HFFc6 (cell line): ENCODE results near the gene RABGAP1L. TPM values are rescaled to one million over a fixed set of nuclear protein-coding genes. Genes with fewer than 3 reads are reported as not detected.

ENCODE experiments used
- DNase-seq: peaks from one replicate; pipeline ENCODE4 v3.0.0-alpha.2; 2018
- H3K27ac Mint-ChIP-seq: 2 replicates; pipeline ENCODE4 v1.8.0; 2020; ENCODE audit warnings: mild to moderate bottlenecking, mixed read lengths
- H3K27me3 Mint-ChIP-seq: 2 replicates; pipeline ENCODE4 v1.8.0; 2021; ENCODE audit warnings: mild to moderate bottlenecking, moderate library complexity, mixed read lengths; ENCODE audit not compliant: insufficient read depth
- H3K36me3 Mint-ChIP-seq: 2 replicates; pipeline ENCODE4 v1.8.0; 2021; ENCODE audit warnings: low read depth, mixed read lengths
- H3K4me1 Mint-ChIP-seq: 2 replicates; pipeline ENCODE4 v1.8.0; 2020; ENCODE audit warnings: low read depth, mixed read lengths
- H3K4me3 Mint-ChIP-seq: 2 replicates; pipeline ENCODE4 v1.8.0; 2020; ENCODE audit warnings: mild to moderate bottlenecking, moderate library complexity, mixed read lengths
- H3K9me3 Mint-ChIP-seq: 2 replicates; pipeline ENCODE4 v1.8.0; 2020; ENCODE audit warnings: mild to moderate bottlenecking, mixed read lengths
- CTCF ChIP-seq: fragments of 200-600 bp; sonication (generic); IDR thresholded peaks from 2 replicates; pipeline ENCODE4 v1.5.0; 2021; ENCODE audit warnings: antibody characterized with exemption, mild to moderate bottlenecking
- total RNA-seq, 6 experiments: library from RNA; stranded (reverse); fragmentation: NEBNext Ultra II Directional; extraction: Animal tissue kit (Norgen Biotek cat#: 25700); gene quantifications; 2 replicates in 1 of 6; 3 replicates in 5 of 6; pipeline ENCODE4 v1.2.3, GENCODE V29; 2021

Gene RABGAP1L
- total RNA-seq, 6 experiments from 2014 or later, result 14.5 to 16.9 (median 16.0) TPM

- Mint-ChIP-seq H3K4me3 (no peak overlapping the region), H3K4me1 (peaks cover 16% of the 10 kb centered on the region), H3K36me3 (no peaks in the 10 kb centered on the region; the same call in 1 of the 2 replicates), H3K9me3 (peaks cover 3% of the 10 kb centered on the region; the same call in 1 of the 2 replicates), H3K27me3 (peaks cover 2% of the 10 kb centered on the region; the same call in 1 of the 2 replicates), H3K27ac (no peak overlapping the region)
- TF ChIP-seq CTCF, result no peak
- no peak for DNase-seq
Measured at GRCh38 chr1:174198202-174198601, 38.9 kb downstream of the RABGAP1L start.

GRCh38 chr1:174200746-174201145 is 41.4 kb downstream of the RABGAP1L start:
- Mint-ChIP-seq H3K9me3 (peaks cover 9% of the 10 kb centered on the region; the same call in 1 of the 2 replicates), H3K27me3 (no peaks in the 10 kb centered on the region), H3K4me3 (no peak overlapping the region), H3K36me3 (no peaks in the 10 kb centered on the region; the same call in 1 of the 2 replicates), H3K4me1 (peaks cover 23% of the 10 kb centered on the region), H3K27ac (no peak overlapping the region)
- no peak for DNase-seq
- TF ChIP-seq CTCF, result no peak

- H3K9me3 Mint-ChIP-seq, result peaks cover 9% of the 10 kb centered on the region; the same call in 1 of the 2 replicates
- no peak overlapping the region for H3K4me3 Mint-ChIP-seq
- peaks cover under 1% of the 10 kb centered on the region; the same call in 1 of the 2 replicates for H3K36me3 Mint-ChIP-seq
- no peak overlapping the region for H3K27ac Mint-ChIP-seq
- TF ChIP-seq CTCF, result no peak
- no peak for DNase-seq
- peaks cover 23% of the 10 kb centered on the region for H3K4me1 Mint-ChIP-seq
- H3K27me3 Mint-ChIP-seq, result no peaks in the 10 kb centered on the region; the same call in 1 of the 2 replicates
Measured at GRCh38 chr1:174204697-174205308, 45.5 kb downstream of the RABGAP1L start.

GRCh38 chr1:174206148-174206836 is 47.0 kb downstream of the RABGAP1L start:
- H3K27ac Mint-ChIP-seq, result no peak overlapping the region
- H3K36me3 Mint-ChIP-seq, result peaks cover 6% of the 10 kb centered on the region; the same call in 1 of the 2 replicates
- H3K4me3 Mint-ChIP-seq, result no peak overlapping the region
- no peak for DNase-seq
- H3K27me3 Mint-ChIP-seq, result no peaks in the 10 kb centered on the region; the same call in 1 of the 2 replicates
- no peak for TF ChIP-seq CTCF
- H3K9me3 Mint-ChIP-seq, result peaks cover 9% of the 10 kb centered on the region; the same call in 1 of the 2 replicates
- peaks cover 17% of the 10 kb centered on the region for H3K4me1 Mint-ChIP-seq

- Mint-ChIP-seq H3K27ac (no peak overlapping the region), H3K9me3 (no peaks in the 10 kb centered on the region), H3K36me3 (peaks cover 6% of the 10 kb centered on the region; the same call in 1 of the 2 replicates), H3K4me3 (no peak overlapping the region), H3K4me1 (peaks cover 15% of the 10 kb centered on the region), H3K27me3 (no peaks in the 10 kb centered on the region; the same call in 1 of the 2 replicates)
- no peak for DNase-seq
- TF ChIP-seq CTCF, result no peak
Measured at GRCh38 chr1:174209347-174210187, 50.2 kb downstream of the RABGAP1L start.
